T-helper 2 cell treated with Interferon-gamma antibody and Interleukin-4, amounts not matched to agents 5 μg/mL and 100 μg/mL, for 36 hours (primary cell): ENCODE measurements around the gene TDRD10.

Experiments
- DNase-seq: peaks from one replicate; pipeline ENCODE4 v3.0.0; 2021; ENCODE audit warnings: low spot score
- H3K27ac Mint-ChIP-seq: one replicate; pipeline ENCODE4 v1.8.0; 2021; ENCODE audit warnings: mild to moderate bottlenecking, mixed read lengths
- H3K27me3 Mint-ChIP-seq: one replicate; pipeline ENCODE4 v1.8.0; 2021; ENCODE audit warnings: low read depth, mixed read lengths
- H3K36me3 Mint-ChIP-seq: one replicate; pipeline ENCODE4 v1.8.0; 2021; ENCODE audit warnings: low read depth, mixed read lengths
- H3K4me1 Mint-ChIP-seq: one replicate; pipeline ENCODE4 v1.8.0; 2021; ENCODE audit warnings: low read depth, mixed read lengths
- H3K4me3 Mint-ChIP-seq: one replicate; pipeline ENCODE4 v1.8.0; 2022; ENCODE audit warnings: mild to moderate bottlenecking, moderate library complexity, mixed read lengths
- H3K9me3 Mint-ChIP-seq: one replicate; pipeline ENCODE4 v1.8.0; 2021; ENCODE audit warnings: mixed read lengths

Gene TDRD10

GRCh38 chr1:154558720-154559465 is 56.9 kb downstream of the TDRD10 start:
- Mint-ChIP-seq H3K9me3 (no peaks in the 10 kb centered on the region), H3K4me3 (peak overlapping the region; percentile 89), H3K27ac (peak overlapping the region; percentile 94), H3K27me3 (no peaks in the 10 kb centered on the region), H3K4me1 (peaks cover 28% of the 10 kb centered on the region), H3K36me3 (peaks cover 30% of the 10 kb centered on the region)
- DNase-seq, result peak; percentile 99

- Mint-ChIP-seq H3K9me3 (no peaks in the 10 kb centered on the region), H3K36me3 (peaks cover 25% of the 10 kb centered on the region), H3K4me3 (peak overlapping the region; percentile 89), H3K27ac (peak overlapping the region; percentile 94), H3K4me1 (peaks cover 28% of the 10 kb centered on the region), H3K27me3 (no peaks in the 10 kb centered on the region)
- peak; percentile 79 for DNase-seq
Observed at GRCh38 chr1:154559466-154560044, 57.5 kb downstream of the TDRD10 start.

- Mint-ChIP-seq H3K9me3 (no peaks in the 10 kb centered on the region), H3K36me3 (no peaks in the 10 kb centered on the region), H3K27me3 (peaks cover 31% of the 10 kb centered on the region), H3K4me3 (no peak overlapping the region), H3K27ac (no peak overlapping the region), H3K4me1 (peaks cover 7% of the 10 kb centered on the region)
- DNase-seq, result no peak
Observed at GRCh38 chr1:154565876-154566275, 63.9 kb downstream of the TDRD10 start.

GRCh38 chr1:154567386-154568156 is 65.6 kb downstream of the TDRD10 start, which contains the start of gene CHRNB2:
Gene CHRNB2 (plus strand): TSS chr1:154567778. CDS start chr1:154568045, 267 bp downstream.
- Mint-ChIP-seq H3K36me3 (no peaks in the 10 kb centered on the region), H3K4me3 (peak within 1 kb of the TSS; percentile 57), H3K4me1 (peaks cover 7% of the 10 kb centered on the region), H3K27me3 (peaks cover 31% of the 10 kb centered on the region), H3K27ac (no peak within 1 kb of the TSS), H3K9me3 (no peaks in the 10 kb centered on the region)
- DNase-seq, result peak; percentile 78

GRCh38 chr1:154568157-154568815 is 66.3 kb downstream of the TDRD10 start:
- H3K4me3 Mint-ChIP-seq, result no peak overlapping the region
- DNase-seq, result no peak

GRCh38 chr1:154571244-154571963 is 69.4 kb downstream of the TDRD10 start:
- Mint-ChIP-seq H3K27ac (no peak overlapping the region), H3K4me1 (peaks cover 7% of the 10 kb centered on the region), H3K36me3 (no peaks in the 10 kb centered on the region), H3K27me3 (peaks cover 18% of the 10 kb centered on the region), H3K4me3 (no peak overlapping the region), H3K9me3 (no peaks in the 10 kb centered on the region)
- DNase-seq, result no peak

More at GRCh38 chr1:154568157-154568815, 66.3 kb downstream of the TDRD10 start:
- Mint-ChIP-seq H3K9me3 (no peaks in the 10 kb centered on the region), H3K36me3 (no peaks in the 10 kb centered on the region), H3K27ac (no peak overlapping the region), H3K4me1 (peaks cover 7% of the 10 kb centered on the region), H3K27me3 (peaks cover 31% of the 10 kb centered on the region)

GRCh38 chr1:154571964-154572288 is 69.9 kb downstream of the TDRD10 start:
- Mint-ChIP-seq H3K27ac (no peak overlapping the region), H3K9me3 (no peaks in the 10 kb centered on the region), H3K4me1 (peaks cover 7% of the 10 kb centered on the region), H3K4me3 (no peak overlapping the region), H3K27me3 (peaks cover 13% of the 10 kb centered on the region), H3K36me3 (no peaks in the 10 kb centered on the region)
- no peak for DNase-seq

- Mint-ChIP-seq H3K27ac (no peak overlapping the region), H3K9me3 (no peaks in the 10 kb centered on the region), H3K4me1 (peaks cover 4% of the 10 kb centered on the region)
Observed at GRCh38 chr1:154572468-154573167, 70.6 kb downstream of the TDRD10 start.

GRCh38 chr1:154573168-154573510 is 71.1 kb downstream of the TDRD10 start:
- DNase-seq, result no peak
- Mint-ChIP-seq H3K4me3 (no peak overlapping the region), H3K9me3 (no peaks in the 10 kb centered on the region), H3K4me1 (no peaks in the 10 kb centered on the region), H3K27ac (no peak overlapping the region), H3K36me3 (no peaks in the 10 kb centered on the region), H3K27me3 (peaks cover 4% of the 10 kb centered on the region)

More at GRCh38 chr1:154572468-154573167, 70.6 kb downstream of the TDRD10 start:
- Mint-ChIP-seq H3K36me3 (no peaks in the 10 kb centered on the region), H3K27me3 (peaks cover 8% of the 10 kb centered on the region), H3K4me3 (no peak overlapping the region)
- DNase-seq, result no peak

GRCh38 chr1:154574716-154575115 is 72.7 kb downstream of the TDRD10 start:
- Mint-ChIP-seq H3K27ac (peak overlapping the region; percentile 17), H3K4me1 (no peaks in the 10 kb centered on the region), H3K27me3 (no peaks in the 10 kb centered on the region), H3K36me3 (peaks cover 9% of the 10 kb centered on the region), H3K9me3 (no peaks in the 10 kb centered on the region), H3K4me3 (no peak overlapping the region)
- DNase-seq, result no peak

GRCh38 chr1:154575147-154575927 is 73.3 kb downstream of the TDRD10 start:
- DNase-seq, result no peak
- H3K27ac Mint-ChIP-seq, result peak overlapping the region; percentile 12
- H3K36me3 Mint-ChIP-seq, result peaks cover 13% of the 10 kb centered on the region
- no peaks in the 10 kb centered on the region for H3K9me3 Mint-ChIP-seq
- H3K4me3 Mint-ChIP-seq, result no peak overlapping the region
- H3K27me3 Mint-ChIP-seq, result no peaks in the 10 kb centered on the region
- H3K4me1 Mint-ChIP-seq, result no peaks in the 10 kb centered on the region

GRCh38 chr1:154575951-154576566 is 74.0 kb downstream of the TDRD10 start:
- no peaks in the 10 kb centered on the region for H3K9me3 Mint-ChIP-seq
- H3K27ac Mint-ChIP-seq, result peak overlapping the region; percentile 12
- no peaks in the 10 kb centered on the region for H3K4me1 Mint-ChIP-seq
- DNase-seq, result no peak
- H3K36me3 Mint-ChIP-seq, result peaks cover 18% of the 10 kb centered on the region
- H3K27me3 Mint-ChIP-seq, result no peaks in the 10 kb centered on the region
- no peak overlapping the region for H3K4me3 Mint-ChIP-seq
